Liver (tissue), 9 donors: ENCODE data around the gene WNT7B. TPM values are rescaled to one million over a fixed set of nuclear protein-coding genes. Genes with fewer than 3 reads are reported as not detected.

Experiments used
- DNase-seq: peaks from one replicate; pipeline ENCODE4 v3.0.0-alpha.2; 2017; ENCODE audit warnings: low spot score
- H3K27ac ChIP-seq, 2 donors: one replicate each; pipeline ENCODE4 v1.7.0; 2013; ENCODE audit warnings: inconsistent platforms in 2 of 2, low read length in 2 of 2, control low read depth in 1 of 2, low read depth in 1 of 2, mild to moderate bottlenecking in 1 of 2
- H3K27me3 ChIP-seq, 4 donors: one replicate each; pipeline versions ENCODE4 v1.6.1 to v1.7.0; 2013; ENCODE audit warnings: low read length in 3 of 4, inconsistent platforms in 1 of 4, mild to moderate bottlenecking in 1 of 4, moderate library complexity in 1 of 4; ENCODE audit not compliant: control insufficient read depth in 4 of 4, insufficient read depth in 4 of 4
- H3K36me3 ChIP-seq, 4 donors: one replicate each; pipeline versions ENCODE4 v1.6.1 to v1.7.0; 2013; ENCODE audit warnings: low read length in 3 of 4, mild to moderate bottlenecking in 3 of 4, low read depth in 1 of 4, moderate library complexity in 1 of 4; ENCODE audit not compliant: control insufficient read depth in 4 of 4, insufficient read depth in 3 of 4
- H3K4me1 ChIP-seq, 4 donors: one replicate each; pipeline versions ENCODE4 v1.6.1 to v1.7.0; 2013; ENCODE audit warnings: low read length in 3 of 4, mild to moderate bottlenecking in 3 of 4, moderate library complexity in 1 of 4; ENCODE audit not compliant: control insufficient read depth in 4 of 4, insufficient read depth in 4 of 4
- H3K4me3 ChIP-seq, 3 donors: one replicate each; pipeline versions ENCODE4 v1.6.1 to v1.7.0; 2013; ENCODE audit warnings: low read length in 3 of 3, control low read depth in 1 of 3, low read depth in 1 of 3, mild to moderate bottlenecking in 1 of 3
- H3K9ac ChIP-seq, 2 donors: one replicate each; pipeline ENCODE4 v1.7.0; 2013; ENCODE audit warnings: low read length in 2 of 2, mild to moderate bottlenecking in 2 of 2, moderate library complexity in 2 of 2, control low read depth in 1 of 2, low read depth in 1 of 2
- H3K9me3 ChIP-seq, 4 donors: one replicate each; pipeline versions ENCODE4 v1.6.1 to v1.7.0; 2013; ENCODE audit warnings: low read length in 3 of 4; ENCODE audit not compliant: control insufficient read depth in 4 of 4
- FOXA1 ChIP-seq: IDR thresholded peaks from 2 replicates; pipeline ENCODE4 v1.6.1; 2016; ENCODE audit warnings: antibody characterized with exemption
- FOXA2 ChIP-seq: IDR thresholded peaks from 2 replicates; pipeline ENCODE4 v1.6.1; 2016; ENCODE audit warnings: antibody characterized with exemption
- GABPA ChIP-seq, 2 donors: IDR thresholded peaks in 1 of 2; conservative IDR thresholded peaks in 1 of 2; 2 replicates each; pipeline ENCODE4 v1.6.1; 2016; ENCODE audit warnings: antibody characterized with exemption in 2 of 2, mild to moderate bottlenecking in 1 of 2, moderate library complexity in 1 of 2
- HNF4A ChIP-seq, 2 donors: conservative IDR thresholded peaks; 2 replicates each; pipeline ENCODE4 v1.6.1; 2016; ENCODE audit warnings: antibody characterized with exemption in 2 of 2, mild to moderate bottlenecking in 2 of 2
- HNF4G ChIP-seq: IDR thresholded peaks from 2 replicates; pipeline ENCODE4 v1.6.1; 2016; ENCODE audit warnings: antibody characterized with exemption
- NR2F2 ChIP-seq: IDR thresholded peaks from 2 replicates; pipeline ENCODE4 v1.6.1; 2016; ENCODE audit warnings: antibody characterized with exemption
- RAD21 ChIP-seq, 2 donors: IDR thresholded peaks; 2 replicates each; pipeline ENCODE4 v1.6.1; 2016; ENCODE audit warnings: antibody characterized with exemption in 2 of 2, mild to moderate bottlenecking in 2 of 2
- RXRA ChIP-seq, 2 donors: IDR thresholded peaks; 2 replicates each; pipeline ENCODE4 v1.6.1; 2017 to 2018; ENCODE audit warnings: antibody characterized with exemption in 2 of 2, mild to moderate bottlenecking in 1 of 2
- SP1 ChIP-seq: IDR thresholded peaks from 2 replicates; pipeline ENCODE4 v1.6.1; 2018; ENCODE audit warnings: antibody characterized with exemption, mild to moderate bottlenecking
- YY1 ChIP-seq: IDR thresholded peaks from 2 replicates; pipeline ENCODE4 v1.6.1; 2016; ENCODE audit warnings: antibody characterized with exemption, mild to moderate bottlenecking
- WGBS: extraction: QIAGEN DNeasy Blood & Tissue Kit; methylation state at CpG from one replicate; pipeline ENCODE4 v1.1.7; 2013; 5-methylcytosine and 5-hydroxymethylcytosine counted together
- polyA plus RNA-seq, 2 donors: library from polyadenylated mRNA; stranded (reverse) in 1 of 2; unstranded in 1 of 2; fragments of 200-250 nt in 1 of 2; fragments of >200 nt in 1 of 2; fragmentation: Nextera tagmentation in 1 of 2; extraction: Ambion mirVana in 1 of 2; gene quantifications; one replicate each; pipeline versions ENCODE4 v1.2.1 to v1.2.3, GENCODE V29; 2013 to 2015
- total RNA-seq, 2 donors: library from RNA; depleted of rRNA; stranded (reverse); fragments of >200 nt; gene quantifications; one replicate each; pipeline ENCODE4 v1.2.3, GENCODE V29; 2014
- TF ChIP-seq, protein P1 (sequence below): IDR thresholded peaks from 2 replicates; pipeline ENCODE4 v1.6.1; 2016; ENCODE audit warnings: antibody characterized with exemption, mild to moderate bottlenecking
- TF ChIP-seq, protein P2 (sequence below): fragments of 150-350 bp; IDR thresholded peaks from 2 replicates; pipeline ENCODE4 v1.5.1; 2017; ENCODE audit warnings: improper control_type of control experiment, low read depth, low read length; ENCODE audit not compliant: missing input control
- TF ChIP-seq, protein P3 (sequence below): IDR thresholded peaks from 2 replicates; pipeline ENCODE4 v1.6.1; 2016; ENCODE audit warnings: antibody characterized with exemption
- donor health status: healthy.
- donor health status: healthy.
- donor health status: healthy.
- donor health status: healthy.
- donor health status: healthy.

The WNT7B gene
- total and polyA plus RNA-seq, 4 donors = 0.06 to 0.28 TPM; not detected in 2

GRCh38 chr22:45917700-45918458 lies 59.1 kb downstream of the WNT7B start:
- Histone ChIP-seq H3K27me3 (no peaks in the 10 kb centered on the region), H3K9me3 (peaks cover 2 to 5% (median 3%) of the 10 kb centered on the region in 4 donors), H3K27ac (no peak overlapping the region), H3K4me1 (no peaks in the 10 kb centered on the region), H3K36me3 (no peaks in the 10 kb centered on the region), H3K4me3 (no peak overlapping the region), H3K9ac (no peak overlapping the region)
- DNase-seq = no peak
- 82% methylated on average over 14 of the region's 14 CpGs for WGBS
- TF ChIP-seq HNF4A (conservative IDR thresholded peaks at IDR 0.05) = no peak
- TF ChIP-seq RXRA (IDR thresholded peaks at IDR 0.05) = no peak
- TF ChIP-seq YY1 = no peak
- TF ChIP-seq, protein P1, sequence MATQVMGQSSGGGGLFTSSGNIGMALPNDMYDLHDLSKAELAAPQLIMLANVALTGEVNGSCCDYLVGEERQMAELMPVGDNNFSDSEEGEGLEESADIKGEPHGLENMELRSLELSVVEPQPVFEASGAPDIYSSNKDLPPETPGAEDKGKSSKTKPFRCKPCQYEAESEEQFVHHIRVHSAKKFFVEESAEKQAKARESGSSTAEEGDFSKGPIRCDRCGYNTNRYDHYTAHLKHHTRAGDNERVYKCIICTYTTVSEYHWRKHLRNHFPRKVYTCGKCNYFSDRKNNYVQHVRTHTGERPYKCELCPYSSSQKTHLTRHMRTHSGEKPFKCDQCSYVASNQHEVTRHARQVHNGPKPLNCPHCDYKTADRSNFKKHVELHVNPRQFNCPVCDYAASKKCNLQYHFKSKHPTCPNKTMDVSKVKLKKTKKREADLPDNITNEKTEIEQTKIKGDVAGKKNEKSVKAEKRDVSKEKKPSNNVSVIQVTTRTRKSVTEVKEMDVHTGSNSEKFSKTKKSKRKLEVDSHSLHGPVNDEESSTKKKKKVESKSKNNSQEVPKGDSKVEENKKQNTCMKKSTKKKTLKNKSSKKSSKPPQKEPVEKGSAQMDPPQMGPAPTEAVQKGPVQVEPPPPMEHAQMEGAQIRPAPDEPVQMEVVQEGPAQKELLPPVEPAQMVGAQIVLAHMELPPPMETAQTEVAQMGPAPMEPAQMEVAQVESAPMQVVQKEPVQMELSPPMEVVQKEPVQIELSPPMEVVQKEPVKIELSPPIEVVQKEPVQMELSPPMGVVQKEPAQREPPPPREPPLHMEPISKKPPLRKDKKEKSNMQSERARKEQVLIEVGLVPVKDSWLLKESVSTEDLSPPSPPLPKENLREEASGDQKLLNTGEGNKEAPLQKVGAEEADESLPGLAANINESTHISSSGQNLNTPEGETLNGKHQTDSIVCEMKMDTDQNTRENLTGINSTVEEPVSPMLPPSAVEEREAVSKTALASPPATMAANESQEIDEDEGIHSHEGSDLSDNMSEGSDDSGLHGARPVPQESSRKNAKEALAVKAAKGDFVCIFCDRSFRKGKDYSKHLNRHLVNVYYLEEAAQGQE = no peak
- TF ChIP-seq FOXA2 = no peak
- no peak for TF ChIP-seq HNF4G
- TF ChIP-seq SP1 = no peak

DNA sequence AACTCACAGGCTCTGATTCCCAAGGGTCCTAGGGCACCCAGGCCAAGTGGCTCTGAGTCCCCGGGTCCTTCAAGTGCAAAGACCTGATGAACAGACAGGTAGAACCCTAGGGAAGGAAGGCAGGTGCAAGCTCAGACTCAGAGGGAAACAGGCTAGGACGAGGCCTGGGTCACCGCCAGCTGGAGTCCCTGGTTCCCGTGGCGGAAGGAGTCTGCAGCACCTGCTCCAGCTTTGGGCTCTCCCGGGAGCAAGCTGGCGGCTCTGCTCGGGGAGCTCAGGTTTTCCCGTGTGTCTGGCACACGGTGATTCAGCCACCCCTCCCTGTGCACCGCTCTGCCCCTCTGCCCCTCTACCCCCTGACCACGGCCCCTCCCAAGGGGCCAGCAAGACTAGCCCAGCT lies 59.8 kb downstream of the WNT7B start:
- DNase-seq = no peak
- WGBS = 77% methylated on average over 12 of the region's 12 CpGs
- H3K4me3 ChIP-seq = no peak overlapping the region

More for the DNA sequence above, 59.8 kb downstream of the WNT7B start:
- H3K27ac ChIP-seq = no peak overlapping the region
- no peaks in the 10 kb centered on the region for H3K27me3 ChIP-seq
- no peak overlapping the region for H3K9ac ChIP-seq
- H3K9me3 ChIP-seq = peaks cover 2 to 5% (median 3%) of the 10 kb centered on the region in 4 donors
- TF ChIP-seq FOXA2 = no peak
- no peak for TF ChIP-seq NR2F2
- TF ChIP-seq RXRA (IDR thresholded peaks at IDR 0.05) = no peak
- no peak for TF ChIP-seq YY1
- TF ChIP-seq, protein P1 = no peak
- TF ChIP-seq GABPA (IDR thresholded peaks at IDR 0.05 in 1 of 2, conservative IDR thresholded peaks at IDR 0.05 in 1 of 2) = no peak
- no peak for TF ChIP-seq FOXA1
- TF ChIP-seq, protein P2, sequence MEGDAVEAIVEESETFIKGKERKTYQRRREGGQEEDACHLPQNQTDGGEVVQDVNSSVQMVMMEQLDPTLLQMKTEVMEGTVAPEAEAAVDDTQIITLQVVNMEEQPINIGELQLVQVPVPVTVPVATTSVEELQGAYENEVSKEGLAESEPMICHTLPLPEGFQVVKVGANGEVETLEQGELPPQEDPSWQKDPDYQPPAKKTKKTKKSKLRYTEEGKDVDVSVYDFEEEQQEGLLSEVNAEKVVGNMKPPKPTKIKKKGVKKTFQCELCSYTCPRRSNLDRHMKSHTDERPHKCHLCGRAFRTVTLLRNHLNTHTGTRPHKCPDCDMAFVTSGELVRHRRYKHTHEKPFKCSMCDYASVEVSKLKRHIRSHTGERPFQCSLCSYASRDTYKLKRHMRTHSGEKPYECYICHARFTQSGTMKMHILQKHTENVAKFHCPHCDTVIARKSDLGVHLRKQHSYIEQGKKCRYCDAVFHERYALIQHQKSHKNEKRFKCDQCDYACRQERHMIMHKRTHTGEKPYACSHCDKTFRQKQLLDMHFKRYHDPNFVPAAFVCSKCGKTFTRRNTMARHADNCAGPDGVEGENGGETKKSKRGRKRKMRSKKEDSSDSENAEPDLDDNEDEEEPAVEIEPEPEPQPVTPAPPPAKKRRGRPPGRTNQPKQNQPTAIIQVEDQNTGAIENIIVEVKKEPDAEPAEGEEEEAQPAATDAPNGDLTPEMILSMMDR = no peak
- TF ChIP-seq HNF4A (conservative IDR thresholded peaks at IDR 0.05) = no peak
- TF ChIP-seq SP1 = no peak
- TF ChIP-seq RAD21 (IDR thresholded peaks at IDR 0.05) = no peak
- TF ChIP-seq, protein P3, sequence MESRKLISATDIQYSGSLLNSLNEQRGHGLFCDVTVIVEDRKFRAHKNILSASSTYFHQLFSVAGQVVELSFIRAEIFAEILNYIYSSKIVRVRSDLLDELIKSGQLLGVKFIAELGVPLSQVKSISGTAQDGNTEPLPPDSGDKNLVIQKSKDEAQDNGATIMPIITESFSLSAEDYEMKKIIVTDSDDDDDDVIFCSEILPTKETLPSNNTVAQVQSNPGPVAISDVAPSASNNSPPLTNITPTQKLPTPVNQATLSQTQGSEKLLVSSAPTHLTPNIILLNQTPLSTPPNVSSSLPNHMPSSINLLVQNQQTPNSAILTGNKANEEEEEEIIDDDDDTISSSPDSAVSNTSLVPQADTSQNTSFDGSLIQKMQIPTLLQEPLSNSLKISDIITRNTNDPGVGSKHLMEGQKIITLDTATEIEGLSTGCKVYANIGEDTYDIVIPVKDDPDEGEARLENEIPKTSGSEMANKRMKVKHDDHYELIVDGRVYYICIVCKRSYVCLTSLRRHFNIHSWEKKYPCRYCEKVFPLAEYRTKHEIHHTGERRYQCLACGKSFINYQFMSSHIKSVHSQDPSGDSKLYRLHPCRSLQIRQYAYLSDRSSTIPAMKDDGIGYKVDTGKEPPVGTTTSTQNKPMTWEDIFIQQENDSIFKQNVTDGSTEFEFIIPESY = no peak
- no peaks in the 10 kb centered on the region for H3K4me1 ChIP-seq
- no peaks in the 10 kb centered on the region for H3K36me3 ChIP-seq
